Type B pancreatic cell (in vitro differentiated cells): Measurements from ENCODE around the gene ZKSCAN1. TPM values are rescaled to one million over a fixed set of nuclear protein-coding genes. Genes with fewer than 3 reads are reported as not detected.

Experiments used
- DNase-seq: peaks from one replicate; pipeline ENCODE4 v3.0.0; 2021; ENCODE audit warnings: mixed read lengths; ENCODE audit not compliant: unreplicated experiment; ENCODE audit errors: extremely low spot score
- H3K27ac Mint-ChIP-seq: 2 replicates; pipeline ENCODE4 v1.8.0; 2021; ENCODE audit warnings: mild to moderate bottlenecking, mixed read lengths
- H3K27me3 Mint-ChIP-seq: 2 replicates; pipeline ENCODE4 v1.8.0; 2021; ENCODE audit warnings: mixed read lengths
- H3K36me3 Mint-ChIP-seq: 2 replicates; pipeline ENCODE4 v1.8.0; 2021; ENCODE audit warnings: mixed read lengths
- H3K4me1 Mint-ChIP-seq: one replicate; pipeline ENCODE4 v1.8.0; 2021; ENCODE audit warnings: mixed read lengths; ENCODE audit not compliant: unreplicated experiment
- H3K4me3 Mint-ChIP-seq: 2 replicates; pipeline ENCODE4 v1.8.0; 2021; ENCODE audit warnings: mild to moderate bottlenecking, mixed read lengths
- H3K9me3 Mint-ChIP-seq: 2 replicates; pipeline ENCODE4 v1.8.0; 2021; ENCODE audit warnings: mixed read lengths
- total RNA-seq: library from RNA; stranded (reverse); gene quantifications from 2 replicates; pipeline ENCODE4 v1.2.1, GENCODE V29; 2021; ENCODE audit warnings: low replicate concordance
- TF ChIP-seq, protein P1 (sequence below): fragments of 200-600 bp; sonication (generic); conservative IDR thresholded peaks from 2 replicates; pipeline ENCODE4 v1.5.0; 2021; ENCODE audit warnings: antibody characterized with exemption, mild to moderate bottlenecking

ZKSCAN1 gene
- total RNA-seq, 1 donor from 2014 or later, result 157 TPM

GRCh38 chr7:100038326-100038725 is 22.9 kb downstream of the ZKSCAN1 start:
- TF ChIP-seq, protein P1, sequence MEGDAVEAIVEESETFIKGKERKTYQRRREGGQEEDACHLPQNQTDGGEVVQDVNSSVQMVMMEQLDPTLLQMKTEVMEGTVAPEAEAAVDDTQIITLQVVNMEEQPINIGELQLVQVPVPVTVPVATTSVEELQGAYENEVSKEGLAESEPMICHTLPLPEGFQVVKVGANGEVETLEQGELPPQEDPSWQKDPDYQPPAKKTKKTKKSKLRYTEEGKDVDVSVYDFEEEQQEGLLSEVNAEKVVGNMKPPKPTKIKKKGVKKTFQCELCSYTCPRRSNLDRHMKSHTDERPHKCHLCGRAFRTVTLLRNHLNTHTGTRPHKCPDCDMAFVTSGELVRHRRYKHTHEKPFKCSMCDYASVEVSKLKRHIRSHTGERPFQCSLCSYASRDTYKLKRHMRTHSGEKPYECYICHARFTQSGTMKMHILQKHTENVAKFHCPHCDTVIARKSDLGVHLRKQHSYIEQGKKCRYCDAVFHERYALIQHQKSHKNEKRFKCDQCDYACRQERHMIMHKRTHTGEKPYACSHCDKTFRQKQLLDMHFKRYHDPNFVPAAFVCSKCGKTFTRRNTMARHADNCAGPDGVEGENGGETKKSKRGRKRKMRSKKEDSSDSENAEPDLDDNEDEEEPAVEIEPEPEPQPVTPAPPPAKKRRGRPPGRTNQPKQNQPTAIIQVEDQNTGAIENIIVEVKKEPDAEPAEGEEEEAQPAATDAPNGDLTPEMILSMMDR, result no peak
- H3K36me3 Mint-ChIP-seq, result peaks cover 46% of the 10 kb centered on the region

DNA sequence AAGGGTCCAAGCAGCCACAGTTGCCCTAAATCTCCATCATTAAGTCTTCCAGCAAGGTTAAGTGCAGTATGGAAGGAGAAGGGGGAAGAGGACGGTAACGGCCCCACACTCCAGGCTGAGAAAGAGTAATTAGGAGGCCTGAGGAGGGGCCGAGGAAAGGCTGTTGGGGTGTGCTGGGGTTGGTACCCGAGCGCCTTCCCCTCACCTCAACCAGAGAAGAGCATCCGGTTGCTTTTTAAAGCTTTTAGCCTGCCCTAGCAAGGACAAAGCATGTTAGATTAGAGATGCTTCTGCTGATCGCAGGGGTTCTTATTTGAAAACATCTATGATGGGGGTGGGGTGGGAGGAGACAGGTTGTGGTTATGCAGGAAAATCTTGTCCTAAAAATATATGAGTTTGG is 25.2 kb downstream of the ZKSCAN1 start:
- H3K4me1 Mint-ChIP-seq, result peaks cover 4% of the 10 kb centered on the region
- TF ChIP-seq, protein P1, result no peak
- peak overlapping the region; percentile 57 for H3K27ac Mint-ChIP-seq
- no peaks in the 10 kb centered on the region for H3K9me3 Mint-ChIP-seq
- peaks cover 30% of the 10 kb centered on the region for H3K36me3 Mint-ChIP-seq
- no peak for DNase-seq
- no peaks in the 10 kb centered on the region for H3K27me3 Mint-ChIP-seq
- H3K4me3 Mint-ChIP-seq, result no peak overlapping the region

More at GRCh38 chr7:100038326-100038725, 22.9 kb downstream of the ZKSCAN1 start:
- Mint-ChIP-seq H3K27me3 (no peaks in the 10 kb centered on the region), H3K4me1 (peaks cover 4% of the 10 kb centered on the region), H3K4me3 (no peak overlapping the region), H3K27ac (no peak overlapping the region), H3K9me3 (no peaks in the 10 kb centered on the region)
- DNase-seq, result no peak

- Mint-ChIP-seq H3K4me1 (peaks cover 4% of the 10 kb centered on the region), H3K27me3 (no peaks in the 10 kb centered on the region), H3K4me3 (peak overlapping the region; percentile 34), H3K27ac (peak overlapping the region; percentile 50), H3K9me3 (no peaks in the 10 kb centered on the region), H3K36me3 (peaks cover 10% of the 10 kb centered on the region)
- TF ChIP-seq, protein P1, result no peak
- DNase-seq, result no peak
These were observed 29.3 kb downstream of the ZKSCAN1 start for GRCh38 chr7:100044718-100045117.

DNA sequence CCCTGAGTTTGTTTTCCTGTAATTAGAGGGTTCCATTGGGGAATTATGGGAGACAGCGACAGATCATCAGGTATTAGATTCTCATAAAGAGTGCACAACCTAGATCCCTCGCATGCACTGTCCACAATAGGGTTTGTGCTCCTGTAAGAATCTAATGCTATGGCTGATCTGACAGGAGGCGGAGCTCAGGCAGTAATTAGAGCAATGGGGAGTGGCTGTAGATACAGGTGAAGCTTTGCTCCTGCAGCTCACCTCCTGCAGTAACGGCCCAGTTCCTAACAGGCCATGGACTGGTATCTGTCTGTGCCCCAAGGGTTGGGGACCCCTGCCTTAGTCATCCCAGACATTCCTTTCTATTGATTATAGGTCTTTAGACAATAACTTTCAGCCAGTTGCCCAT is 33.3 kb downstream of the ZKSCAN1 start:
- peaks cover 9% of the 10 kb centered on the region for H3K4me1 Mint-ChIP-seq
- TF ChIP-seq, protein P1, result no peak
- no peaks in the 10 kb centered on the region for H3K9me3 Mint-ChIP-seq
- H3K27me3 Mint-ChIP-seq, result no peaks in the 10 kb centered on the region
- H3K4me3 Mint-ChIP-seq, result peak overlapping the region; percentile 87
- peak overlapping the region; percentile 95 for H3K27ac Mint-ChIP-seq
- no peak for DNase-seq
- peaks cover 6% of the 10 kb centered on the region for H3K36me3 Mint-ChIP-seq

DNA sequence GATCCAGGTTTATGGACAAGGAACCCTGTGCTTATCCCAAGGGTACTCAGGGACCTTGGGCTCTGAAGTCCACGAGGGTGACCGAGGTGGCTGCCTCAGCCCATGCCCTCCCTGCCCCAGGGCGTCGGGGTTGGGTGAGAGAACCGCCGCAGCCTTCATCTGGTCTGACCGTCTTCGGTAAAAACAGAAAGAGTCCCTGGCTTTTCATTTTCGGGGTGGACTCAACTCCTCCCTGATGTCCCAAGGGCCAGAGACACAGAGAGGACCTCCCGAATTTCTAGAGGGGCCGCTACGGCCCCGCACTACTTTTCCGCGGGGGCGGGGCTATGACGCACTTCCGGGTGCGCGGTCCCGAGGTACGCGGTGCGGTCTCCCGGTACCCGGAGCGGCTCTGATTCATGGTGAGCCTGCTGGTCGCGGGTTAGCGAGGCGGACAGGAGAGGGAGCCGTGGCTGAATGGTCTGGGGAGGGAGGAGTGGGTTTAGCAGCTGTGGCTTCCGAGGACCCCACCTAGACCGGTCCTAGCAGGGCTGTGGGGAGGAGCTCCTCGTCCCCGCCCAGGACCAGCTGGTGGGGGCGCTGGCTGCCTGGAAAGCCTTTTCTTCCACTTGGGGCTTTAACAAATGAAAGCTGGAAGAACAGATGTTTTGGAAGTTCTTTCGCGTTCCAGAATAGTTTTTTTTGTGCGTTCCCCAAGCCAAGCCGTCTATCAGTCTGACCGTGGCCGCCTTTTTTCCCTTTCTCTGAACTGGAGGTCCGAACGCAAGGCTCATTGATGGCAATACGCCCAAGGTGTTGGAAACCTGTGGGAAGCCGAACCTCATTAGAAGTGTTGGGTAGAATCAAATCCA is 34.3 kb downstream of the ZKSCAN1 start, which contains the start of gene ZSCAN21:
Gene ZSCAN21, plus strand, starts transcription at position 334 of the 851 bp plus-strand sequence. CDS start 7,233 bp downstream, outside the sequence.
- DNase-seq, result peak; percentile 88
- Mint-ChIP-seq H3K36me3 (peaks cover 5% of the 10 kb centered on the region), H3K4me3 (peak within 1 kb of the TSS; percentile 94), H3K27me3 (no peaks in the 10 kb centered on the region), H3K9me3 (no peaks in the 10 kb centered on the region), H3K4me1 (peaks cover 9% of the 10 kb centered on the region), H3K27ac (peak within 1 kb of the TSS; percentile 97)
- TF ChIP-seq, protein P1, result peak; percentile 24
